NCI-H2196 (cell line): ENCODE data around the gene GUCY2D.

Experiments used
- DNase-seq: peaks from one replicate; lab custom pipeline; 2025; ENCODE audit not compliant: unreplicated experiment; lab: John Stamatoyannopoulos, UW

GUCY2D gene

GRCh38 chr17:8063761-8064534, 61.5 kb downstream of the GUCY2D start:
- DNase-seq: no peak

DNA sequence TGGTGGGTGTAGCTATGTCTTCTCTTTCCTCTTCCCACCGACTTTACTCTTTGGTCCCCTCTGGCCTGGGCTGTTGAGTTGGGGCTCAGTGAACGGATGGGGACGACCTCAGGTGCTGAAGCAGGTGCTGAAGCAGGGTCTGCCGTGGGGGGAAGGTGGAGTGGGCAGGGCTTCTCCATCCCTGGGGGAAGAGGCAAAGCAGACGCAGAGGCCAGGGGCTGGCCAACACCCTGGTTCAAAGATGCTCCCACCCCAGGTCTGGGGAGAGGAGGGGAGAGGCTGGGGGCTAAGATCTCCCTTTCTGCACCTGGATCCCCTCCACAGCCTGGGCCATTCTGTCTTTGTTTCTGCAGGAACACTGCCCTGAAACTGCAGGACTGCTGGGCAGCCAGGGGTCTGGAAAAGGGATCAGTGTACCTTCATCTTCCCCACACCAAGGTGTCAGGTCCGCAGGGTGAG, 62.2 kb downstream of the GUCY2D start:
- no peak for DNase-seq

GRCh38 chr17:8066841-8067775, 64.7 kb downstream of the GUCY2D start:
- no peak for DNase-seq

- no peak for DNase-seq
Measured at GRCh38 chr17:8067806-8068205, 65.4 kb downstream of the GUCY2D start.

- DNase-seq: no peak
Measured at GRCh38 chr17:8068736-8069586, 66.5 kb downstream of the GUCY2D start.

- DNase-seq: no peak
Measured at GRCh38 chr17:8069587-8069860, 67.1 kb downstream of the GUCY2D start.
